G401 (cell line): Measurements from ENCODE around the gene ZDHHC17. TPM values are rescaled to one million over a fixed set of nuclear protein-coding genes. Genes with fewer than 3 reads are reported as not detected.

Source experiments
- DNase-seq: peaks from one replicate; pipeline ENCODE4 v3.0.0-alpha.2; 2015; ENCODE audit warnings: low spot score
- in situ Hi-C: cut with HindIII; loops from 2 replicates; pipeline ENCODE4 v1.10.0; 2016; ENCODE audit warnings: low sequenced_read_pairs, mixed read lengths
- total RNA-seq: library from RNA; depleted of rRNA; stranded (reverse); fragments of >200 nt; shearing (Covaris generic); gene quantifications from 2 replicates; pipeline ENCODE4 v1.2.3, GENCODE V29; 2014

The ZDHHC17 gene
- total RNA-seq, 1 experiment from 2014 or later: 27.1 TPM

DNA sequence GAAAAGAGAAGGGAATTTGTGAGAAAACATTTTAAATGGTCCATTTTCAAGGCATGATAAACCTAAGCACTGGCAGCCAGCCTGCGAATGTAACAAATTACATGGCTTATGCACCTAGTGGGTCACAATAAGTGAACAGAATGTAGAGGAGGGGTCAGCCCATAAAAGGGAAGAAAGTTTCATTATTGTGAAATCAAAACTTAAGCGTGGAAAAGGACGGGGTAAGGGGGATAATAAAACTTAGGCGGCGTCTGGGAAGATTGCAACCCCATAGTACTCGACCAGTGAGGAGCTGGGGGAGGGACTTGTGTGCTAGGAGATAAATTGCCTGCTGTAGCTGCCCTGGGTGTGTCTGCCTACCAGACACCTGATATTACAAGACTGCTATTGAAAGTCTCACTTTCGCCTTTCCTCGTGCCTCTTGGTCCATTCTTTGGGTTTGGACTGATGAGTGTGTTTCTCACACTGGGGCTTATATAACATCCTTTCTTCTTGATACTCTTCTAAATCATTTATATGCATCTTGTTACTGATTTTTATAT, 40.6 kb downstream of the ZDHHC17 start:
- in situ Hi-C loops: no loop called here
- DNase-seq: no peak

DNA sequence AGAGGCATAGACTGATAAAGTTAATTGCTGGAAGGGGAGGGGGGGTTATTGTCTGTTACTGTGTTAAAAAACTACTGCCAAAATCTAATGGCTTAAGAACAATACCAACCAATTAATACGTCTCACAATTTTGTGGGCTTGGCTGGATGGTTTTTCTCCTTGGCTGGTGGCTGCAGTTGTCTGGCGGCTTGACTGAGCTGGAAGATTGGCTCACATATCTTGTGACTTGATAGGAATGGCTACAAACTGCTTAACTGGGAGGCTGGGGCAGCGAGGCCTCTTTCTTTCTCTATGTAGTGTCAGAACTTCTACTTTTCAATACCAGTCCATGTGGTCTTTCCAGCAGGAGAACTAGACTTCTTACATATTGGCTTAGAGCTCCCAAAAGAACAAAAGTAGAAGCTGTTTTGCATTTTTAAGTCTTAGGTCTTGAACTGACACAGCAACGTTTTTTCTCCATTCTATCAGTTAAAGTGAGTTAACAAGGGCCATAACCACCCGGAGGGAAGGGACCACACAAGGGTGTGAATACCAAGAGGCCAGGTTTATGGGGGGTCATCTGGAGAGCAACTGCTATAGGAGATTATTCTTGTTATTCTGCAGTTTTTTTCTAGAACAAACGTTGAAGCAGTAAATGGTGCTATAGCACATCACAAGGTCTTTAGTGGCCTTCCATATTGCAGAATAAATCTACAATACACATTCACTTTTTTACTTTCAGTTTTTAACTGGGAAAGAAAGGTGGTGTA, 46.9 kb downstream of the ZDHHC17 start:
- DNase-seq: no peak
- in situ Hi-C loops: no loop called here

DNA sequence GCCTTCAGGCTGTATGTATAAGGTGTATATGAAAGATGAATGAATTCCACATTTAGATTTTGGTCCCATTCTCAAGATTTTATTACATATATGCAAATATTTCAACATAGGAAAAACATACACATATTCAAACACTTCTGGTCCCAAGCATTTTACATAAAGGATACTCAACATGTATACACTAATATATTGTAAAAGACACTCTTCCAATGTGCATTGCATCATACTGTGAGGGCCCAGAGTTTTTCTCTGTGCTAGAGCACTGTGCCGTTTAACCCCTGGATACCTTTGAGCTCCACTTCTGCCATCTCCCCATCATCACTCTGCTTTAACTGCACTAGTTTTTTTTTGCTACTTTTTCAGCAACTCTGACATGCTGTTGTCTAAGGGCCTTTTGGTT, 48.1 kb downstream of the ZDHHC17 start:
- in situ Hi-C loops: no loop called here

DNA sequence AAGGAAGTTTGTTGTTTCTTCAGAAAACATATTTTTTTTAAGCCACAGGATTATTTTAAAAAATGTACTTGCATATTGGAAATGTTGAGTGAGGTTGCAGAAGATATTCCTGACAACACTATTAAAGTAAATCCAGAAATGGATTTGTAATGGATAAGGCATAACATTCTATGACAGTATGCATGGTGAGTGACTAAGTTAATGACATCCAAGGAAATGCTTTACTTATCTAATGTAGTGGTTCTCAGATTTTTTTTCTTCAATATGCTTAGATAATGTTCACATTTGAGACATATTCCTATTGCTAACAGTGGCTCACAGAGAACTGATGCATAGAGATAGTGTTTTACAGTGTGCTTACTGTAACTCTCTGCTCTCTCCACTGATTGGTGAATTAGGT, 49.4 kb downstream of the ZDHHC17 start:
- in situ Hi-C loops: no loop called here
- DNase-seq: no peak

More for the DNA sequence above, 48.1 kb downstream of the ZDHHC17 start:
- no peak for DNase-seq

DNA sequence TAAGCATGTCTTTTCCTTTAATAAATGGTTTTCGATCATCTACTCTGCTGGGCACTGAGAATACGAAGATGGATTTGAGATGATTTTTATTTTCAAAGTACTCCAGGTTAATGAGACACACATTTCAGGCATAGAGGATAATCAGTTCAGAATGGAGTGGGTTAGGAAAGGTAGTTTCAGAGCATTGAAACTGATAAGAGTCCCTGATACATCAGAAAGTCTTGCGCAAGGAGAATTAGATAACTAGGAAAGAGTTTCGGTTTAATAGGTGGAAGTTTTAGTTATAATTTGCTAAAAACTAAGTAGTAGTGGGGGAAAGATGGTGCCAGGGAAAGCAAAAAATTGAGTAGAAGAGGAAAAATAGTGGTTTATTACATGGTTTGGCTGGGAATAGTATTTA, 50.1 kb downstream of the ZDHHC17 start:
- DNase-seq: no peak
- in situ Hi-C loops: no loop called here

DNA sequence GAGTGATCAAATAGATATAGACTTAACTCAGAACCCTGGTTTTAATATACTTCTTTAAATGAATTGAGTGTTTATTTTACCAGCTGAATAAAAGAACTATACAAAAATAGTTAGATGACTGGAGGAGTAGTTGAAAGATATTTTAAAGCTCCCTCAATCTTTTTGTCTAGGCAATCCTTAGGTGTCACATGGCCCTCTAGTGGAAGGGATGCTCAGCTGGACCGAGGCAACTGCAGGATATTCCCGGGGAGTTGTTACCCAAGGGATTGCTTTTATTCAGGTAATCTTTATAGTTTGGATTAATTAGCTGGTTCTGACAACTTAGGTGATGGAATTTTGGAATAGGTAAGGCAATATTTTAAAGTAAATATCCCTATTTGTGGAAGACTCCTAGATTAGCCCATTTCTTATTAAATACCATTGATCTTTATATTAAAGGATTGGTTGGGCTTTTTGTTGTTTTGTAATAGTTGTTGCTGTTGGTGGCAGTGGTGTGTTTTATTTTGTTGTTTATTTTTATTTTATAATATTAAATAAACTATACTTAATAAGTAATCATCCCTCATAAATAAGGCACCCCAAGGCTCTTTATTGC, 57.1 kb downstream of the ZDHHC17 start:
- DNase-seq: peak; percentile 34
- in situ Hi-C loops: no loop called here

DNA sequence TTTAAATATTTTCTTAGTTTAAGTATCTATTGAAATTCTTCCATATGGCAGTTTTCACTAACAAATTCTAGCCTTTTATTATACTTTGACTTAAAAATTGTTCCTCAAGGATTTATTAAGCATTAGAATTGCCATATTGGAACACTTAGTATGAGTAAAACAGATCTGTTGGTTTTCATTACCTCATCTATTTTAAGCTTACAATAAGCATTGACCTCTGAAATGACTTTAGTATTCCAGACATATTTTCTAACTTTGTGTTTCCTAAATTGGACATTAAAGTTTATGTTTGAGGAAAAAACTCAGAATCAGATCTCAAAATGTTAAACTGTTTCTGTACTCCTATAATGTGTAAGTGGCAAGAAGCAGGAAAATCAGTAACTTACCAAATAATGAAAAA, 66.5 kb downstream of the ZDHHC17 start:
- in situ Hi-C loops: no loop called here
- no peak for DNase-seq

DNA sequence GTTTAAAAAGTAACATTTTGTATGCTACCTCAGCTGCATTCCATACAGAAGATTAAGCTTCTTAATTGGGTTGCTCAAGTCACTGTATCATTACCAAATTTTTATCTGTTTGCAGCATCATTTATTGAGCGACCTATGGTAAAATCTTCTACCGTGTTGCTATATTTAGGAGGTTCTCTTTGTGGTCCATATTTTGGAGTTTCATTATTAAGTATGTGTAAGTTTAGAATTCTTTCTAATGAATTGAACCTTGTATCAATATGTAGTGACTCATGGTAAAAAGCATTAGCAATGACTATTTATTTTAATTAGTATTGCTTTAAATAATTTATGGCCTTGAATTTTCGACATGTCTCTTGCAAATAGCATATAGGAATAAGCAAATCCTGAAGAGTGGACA, 72.7 kb downstream of the ZDHHC17 start:
- in situ Hi-C loops: no loop called here
- DNase-seq: no peak

DNA sequence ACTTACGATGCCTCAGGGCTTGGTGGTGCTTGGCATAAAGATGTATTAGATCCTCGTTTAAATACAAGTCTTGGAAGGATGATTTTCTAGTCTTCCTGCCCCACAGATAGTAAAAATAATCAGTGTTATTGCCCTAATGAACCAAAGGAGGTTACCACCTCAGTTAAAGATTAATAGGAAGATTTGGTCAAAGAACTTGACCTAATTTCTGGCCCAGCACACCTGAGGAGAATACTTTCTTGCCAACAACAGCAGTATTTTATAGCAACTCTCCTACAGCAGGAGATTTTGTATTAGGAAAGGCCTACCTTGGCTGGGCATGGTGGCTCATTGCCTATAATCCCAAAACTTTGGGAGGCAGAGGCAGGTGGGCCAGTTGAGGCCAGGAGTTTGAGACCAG, 83.3 kb downstream of the ZDHHC17 start:
- in situ Hi-C loops: no loop called here
- DNase-seq: no peak

DNA sequence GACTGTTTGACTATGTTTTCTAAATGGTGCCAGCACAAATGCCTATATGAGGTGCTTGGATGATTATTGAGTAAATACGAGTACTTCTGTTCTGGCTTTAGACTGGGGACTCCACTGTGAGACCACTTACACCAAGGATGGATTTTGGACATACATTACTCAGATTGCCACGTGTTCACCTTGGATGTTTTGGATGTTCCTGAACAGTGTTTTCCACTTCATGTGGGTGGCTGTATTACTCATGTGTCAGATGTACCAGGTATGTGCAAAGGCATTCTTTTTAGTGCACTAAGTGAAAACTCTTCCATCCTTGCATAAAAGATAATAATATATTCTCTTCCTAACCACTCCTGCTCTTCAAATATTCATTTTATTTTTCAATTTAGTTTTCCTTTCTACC, 84.2 kb downstream of the ZDHHC17 start:
- no peak for DNase-seq
- in situ Hi-C loops: no loop called here

DNA sequence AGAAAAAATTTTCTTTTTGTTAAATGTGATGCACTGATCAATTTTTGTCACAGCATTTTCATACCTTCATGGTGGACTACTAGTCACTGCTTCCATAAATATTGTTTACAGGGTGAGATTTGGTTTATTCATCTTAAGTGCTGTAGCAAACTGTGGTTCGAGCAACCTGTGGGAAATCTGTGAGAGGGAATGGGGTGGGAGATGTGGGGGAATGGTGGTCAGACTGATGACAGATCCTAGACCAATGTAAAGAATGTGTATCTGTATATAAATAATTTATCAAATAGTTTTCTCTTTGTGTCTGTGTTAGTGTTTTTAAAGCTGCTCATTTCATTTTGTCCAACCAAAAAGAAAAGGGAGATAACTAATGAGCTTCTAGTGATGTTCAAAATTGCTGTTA, 88.2 kb downstream of the ZDHHC17 start:
- DNase-seq: no peak
- in situ Hi-C loops: no loop called here

DNA sequence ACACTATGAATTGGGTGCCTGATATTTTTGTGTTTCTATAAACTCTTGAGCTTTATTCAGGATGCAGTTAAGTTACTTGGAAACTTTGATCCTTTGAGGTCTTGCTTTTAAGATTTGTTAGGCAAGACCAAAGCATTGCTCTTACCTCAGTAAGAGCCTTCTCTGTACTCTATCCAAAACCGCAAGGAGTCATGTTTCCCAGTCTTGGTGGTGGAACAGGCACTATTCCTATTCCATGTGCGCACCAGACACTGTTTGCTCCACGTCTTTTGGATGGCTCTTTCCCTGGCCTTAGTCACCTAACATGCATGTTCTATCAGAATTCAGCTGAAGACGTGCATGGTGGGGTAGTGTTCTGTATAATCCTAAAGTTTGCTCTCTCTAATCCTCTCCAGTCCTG, 91.4 kb downstream of the ZDHHC17 start:
- in situ Hi-C loops: no loop called here
- DNase-seq: no peak

DNA sequence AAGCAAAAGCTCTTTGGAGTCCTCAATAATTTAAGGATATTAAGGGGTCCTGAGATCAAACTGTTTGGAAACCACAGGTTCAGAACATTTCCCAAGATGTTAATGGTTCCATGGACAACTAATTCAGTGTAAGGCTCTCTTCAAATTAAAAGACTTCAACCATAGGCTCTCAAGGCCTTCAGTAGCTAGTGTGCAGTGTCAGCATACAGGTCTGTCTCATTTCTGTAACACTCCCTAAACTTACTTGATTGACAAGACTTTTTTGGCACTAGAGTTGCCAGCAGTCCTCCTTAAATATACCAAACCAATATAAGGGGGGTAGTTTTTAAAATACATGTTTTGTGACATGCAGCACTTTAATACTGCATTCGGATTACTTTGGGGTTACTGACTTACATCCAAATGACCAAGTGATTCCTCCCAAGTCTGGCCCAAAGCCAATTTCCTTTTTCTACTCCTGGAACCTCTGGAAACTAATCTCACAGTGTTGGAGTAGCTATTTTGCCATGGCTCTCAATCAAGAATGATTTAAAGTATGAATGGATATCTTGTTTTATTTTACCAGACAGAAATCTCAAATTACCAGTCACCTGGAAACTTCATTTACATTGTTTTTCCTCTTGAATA, 92.2 kb downstream of the ZDHHC17 start:
- DNase-seq: no peak
- in situ Hi-C loops: no loop called here

DNA sequence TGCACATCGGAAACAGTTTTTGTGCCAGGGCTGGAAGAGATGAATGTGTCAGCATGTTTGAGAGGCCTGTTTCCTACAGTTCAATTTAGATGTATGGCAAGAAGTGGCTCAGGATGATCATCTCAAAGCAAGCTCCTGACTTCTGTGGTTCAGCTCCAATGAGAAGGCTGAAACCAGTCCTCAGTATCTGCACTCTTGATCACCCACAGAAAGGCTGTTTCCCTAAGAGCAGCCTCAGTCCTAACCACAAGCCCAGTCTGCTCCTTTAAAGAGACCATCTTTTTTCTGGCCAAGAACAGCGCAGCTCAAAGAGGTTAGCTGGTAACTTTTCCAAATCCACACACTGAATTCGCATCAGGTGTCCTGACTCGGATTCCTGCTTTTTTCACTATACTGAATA, 95.7 kb downstream of the ZDHHC17 start:
- no peak for DNase-seq
- in situ Hi-C loops: no loop called here

DNA sequence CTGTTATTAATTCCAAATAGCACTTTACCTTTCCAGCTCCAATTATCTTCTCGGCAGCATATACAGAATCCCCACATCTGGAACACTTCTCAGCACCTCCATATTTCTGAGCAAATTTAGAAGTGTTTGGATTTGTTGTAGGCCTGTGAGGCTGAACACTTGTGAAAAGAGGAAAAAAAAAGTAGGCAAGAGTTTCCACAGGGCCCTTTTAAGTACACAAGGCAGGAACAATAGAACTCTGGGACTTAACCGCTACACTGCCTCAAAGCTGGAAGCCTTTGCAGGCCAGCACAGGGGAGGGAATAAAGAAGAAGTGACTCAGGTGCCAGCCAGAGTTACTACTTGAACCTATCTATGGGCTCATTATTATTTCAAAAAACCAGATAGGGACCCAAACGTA, 96.3 kb downstream of the ZDHHC17 start:
- in situ Hi-C loops: no loop called here
- no peak for DNase-seq

DNA sequence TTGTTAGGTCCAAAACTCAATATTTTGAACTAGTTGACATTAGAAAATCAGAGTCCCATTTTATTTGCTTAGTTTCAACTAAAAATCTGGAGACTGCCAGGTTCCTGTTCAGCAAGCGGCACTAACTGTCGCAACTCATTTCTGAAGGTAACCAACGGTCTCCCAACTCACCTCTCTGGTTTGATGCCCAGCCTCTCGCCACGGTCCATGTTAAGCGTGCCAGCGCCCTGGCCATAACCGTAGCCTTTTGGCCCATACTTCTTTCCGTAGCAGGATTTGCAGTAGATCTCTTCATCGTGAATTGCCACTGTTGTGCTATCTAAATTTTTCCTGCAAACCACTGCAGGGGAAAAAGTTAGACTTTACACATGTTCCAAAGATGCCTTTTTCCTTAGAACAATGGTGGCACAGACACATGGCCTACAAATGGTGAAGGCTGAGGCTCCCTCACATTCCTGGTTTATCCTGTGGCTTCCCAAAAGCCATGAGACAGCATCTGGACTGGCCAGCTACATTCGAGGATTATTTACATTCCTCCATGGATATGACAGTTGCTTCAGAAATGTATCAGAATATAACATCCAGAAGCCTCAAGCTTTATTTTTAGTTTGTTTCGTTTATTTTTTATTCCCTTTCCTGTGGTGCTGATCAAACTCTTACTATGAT, 99.2 kb downstream of the ZDHHC17 start:
- in situ Hi-C loops: no loop called here

DNA sequence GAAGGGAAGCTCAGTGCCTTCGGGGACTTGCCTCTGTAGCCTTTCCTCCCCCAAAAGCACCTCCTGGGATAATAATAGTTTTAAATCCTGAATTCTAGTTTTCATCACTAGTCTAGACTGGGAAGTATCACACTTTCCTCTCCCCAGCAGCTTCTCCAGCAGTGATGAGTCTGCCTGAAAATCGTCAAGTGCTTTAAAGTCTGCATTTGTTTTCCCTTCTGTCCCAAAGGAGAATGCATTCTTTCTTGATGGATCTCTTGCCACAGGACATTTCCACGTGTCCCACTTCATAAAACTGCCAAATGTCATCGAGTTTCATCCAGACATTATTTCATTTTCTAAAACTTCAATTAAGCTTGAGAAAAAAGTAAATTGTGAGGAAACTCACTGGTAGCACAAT, 99.9 kb downstream of the ZDHHC17 start:
- in situ Hi-C loops: no loop called here
- DNase-seq: no peak

More for the DNA sequence above, 99.2 kb downstream of the ZDHHC17 start:
- no peak for DNase-seq

DNA sequence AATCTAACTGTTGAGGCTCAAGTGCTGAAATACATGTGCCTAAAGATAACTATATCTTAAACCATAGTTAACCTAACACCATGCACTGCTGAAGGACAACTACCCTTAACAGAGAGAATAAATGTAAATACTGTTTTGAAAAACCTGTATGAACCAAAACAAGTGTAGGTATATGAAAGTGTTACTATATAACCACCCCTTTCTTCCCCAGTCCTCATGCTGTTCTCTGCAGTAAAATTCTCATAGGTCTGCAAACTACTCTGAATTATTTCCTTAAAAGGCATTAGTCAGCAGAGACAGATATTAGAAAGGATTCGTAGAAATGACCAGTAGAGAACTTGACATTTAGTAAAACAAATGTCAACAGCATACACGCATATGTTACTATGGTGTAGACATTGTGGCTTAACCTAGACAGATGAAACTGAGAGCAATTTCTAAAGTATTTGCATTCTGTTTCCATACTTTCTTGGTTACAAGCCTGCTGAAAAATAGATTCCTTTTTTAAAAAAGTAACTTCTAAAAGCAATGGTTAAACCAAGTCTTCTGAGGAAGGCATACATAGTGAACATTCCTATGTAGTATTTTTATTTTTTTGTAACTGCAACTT, 101.0 kb downstream of the ZDHHC17 start:
- no peak for DNase-seq

DNA sequence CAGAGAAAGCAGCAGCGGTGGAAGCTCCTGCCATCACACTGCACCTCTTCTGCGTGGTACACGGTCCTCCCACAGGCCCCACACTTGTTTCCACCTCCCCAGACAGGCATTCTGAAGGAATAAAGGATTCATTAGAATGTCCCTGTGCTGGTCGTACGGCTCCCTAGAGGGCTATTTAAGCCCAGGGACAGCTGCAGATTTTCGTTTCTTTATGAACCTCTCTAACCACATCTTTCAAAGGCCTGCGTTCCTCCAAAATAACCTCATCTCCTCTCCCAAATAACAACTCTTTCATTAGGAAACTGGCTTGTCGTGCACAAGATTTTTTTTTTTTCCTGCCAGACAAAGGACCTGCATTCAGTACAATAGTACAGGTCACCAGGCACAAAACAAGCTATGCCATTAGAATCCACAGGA, 102.2 kb downstream of the ZDHHC17 start:
- in situ Hi-C loops: no loop called here
- no peak for DNase-seq

More for the DNA sequence above, 101.0 kb downstream of the ZDHHC17 start:
- in situ Hi-C loops: no loop called here
